ENCODE results near the gene SNCB.

SNCB gene

GRCh38 chr5:176644294-176644693 lies 14.0 kb upstream of the SNCB start:
- DNase-seq = no peak

GRCh38 chr5:176643491-176644219 lies 13.3 kb upstream of the SNCB start:
- DNase-seq = no peak

- no peak for DNase-seq
These were observed 12.5 kb upstream of the SNCB start for GRCh38 chr5:176642675-176643490.

- no peak for DNase-seq
These were observed 10.3 kb upstream of the SNCB start for GRCh38 chr5:176640616-176641015.

GRCh38 chr5:176639981-176640380 lies 9.6 kb upstream of the SNCB start:
- DNase-seq = no peak

GRCh38 chr5:176639208-176639607 lies 8.9 kb upstream of the SNCB start:
- DNase-seq = no peak

- no peak for DNase-seq
These were observed 8.1 kb upstream of the SNCB start for GRCh38 chr5:176638437-176638836.

GRCh38 chr5:176637556-176637955 lies 7.2 kb upstream of the SNCB start:
- DNase-seq = no peak

GRCh38 chr5:176636426-176636825 lies 6.1 kb upstream of the SNCB start:
- DNase-seq = no peak

GRCh38 chr5:176633598-176633997 lies 3.3 kb upstream of the SNCB start:
- DNase-seq = no peak

GRCh38 chr5:176632745-176633144 lies 2.4 kb upstream of the SNCB start:
- no peak for DNase-seq

GRCh38 chr5:176631383-176632200 lies 1.3 kb upstream of the SNCB start:
- no peak for DNase-seq

- DNase-seq = no peak
These were observed 418 bp upstream of the SNCB start for GRCh38 chr5:176630681-176631222.

- no peak for DNase-seq
These were observed 949 bp downstream of the SNCB start for GRCh38 chr5:176629317-176629852.

GRCh38 chr5:176628406-176629228 lies 1.7 kb downstream of the SNCB start:
- DNase-seq = no peak

- DNase-seq = no peak
These were observed 2.8 kb downstream of the SNCB start for GRCh38 chr5:176627582-176627981.

- no peak for DNase-seq
These were observed 3.5 kb downstream of the SNCB start for GRCh38 chr5:176626876-176627236.

GRCh38 chr5:176625966-176626875 lies 4.1 kb downstream of the SNCB start:
- no peak for DNase-seq

- DNase-seq = no peak
These were observed 4.8 kb downstream of the SNCB start for GRCh38 chr5:176625512-176625911.

- no peak for DNase-seq
These were observed 5.4 kb downstream of the SNCB start for GRCh38 chr5:176624938-176625337.

- no peak for DNase-seq
These were observed 6.2 kb downstream of the SNCB start for GRCh38 chr5:176624142-176624541.
